ENCODE results near the gene DDX25.

The DDX25 gene

DNA sequence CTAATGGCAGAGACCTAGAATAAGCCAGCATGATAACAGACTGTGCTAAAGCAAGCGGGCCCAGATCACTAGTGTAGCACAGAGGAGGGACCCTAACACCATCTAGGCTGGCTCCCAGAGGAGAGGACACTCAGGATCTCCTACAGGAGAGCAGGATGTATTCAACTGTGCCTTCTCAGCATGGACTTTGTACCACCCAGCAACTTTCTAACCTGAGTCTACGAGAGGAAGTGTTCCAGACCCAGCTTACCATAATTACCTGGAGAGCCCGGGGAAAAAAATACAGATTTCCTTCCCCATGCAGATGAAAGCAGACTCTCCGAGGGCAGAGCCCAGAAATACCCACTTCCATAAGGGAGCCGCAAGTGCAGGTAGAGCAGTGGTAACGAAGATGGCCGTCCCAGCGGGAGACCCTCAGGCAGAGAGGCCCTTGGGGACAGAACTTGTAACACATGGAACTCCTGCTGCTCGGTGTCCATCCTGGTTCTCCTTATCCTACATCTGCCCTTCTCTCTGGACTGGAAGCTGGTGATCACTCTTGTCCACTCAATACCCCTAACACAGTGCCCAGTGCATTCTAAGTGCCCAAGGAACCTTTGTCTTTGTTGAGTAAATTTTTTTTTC is 20.2 kb downstream of the DDX25 start:
- TF ChIP-seq, protein P1, sequence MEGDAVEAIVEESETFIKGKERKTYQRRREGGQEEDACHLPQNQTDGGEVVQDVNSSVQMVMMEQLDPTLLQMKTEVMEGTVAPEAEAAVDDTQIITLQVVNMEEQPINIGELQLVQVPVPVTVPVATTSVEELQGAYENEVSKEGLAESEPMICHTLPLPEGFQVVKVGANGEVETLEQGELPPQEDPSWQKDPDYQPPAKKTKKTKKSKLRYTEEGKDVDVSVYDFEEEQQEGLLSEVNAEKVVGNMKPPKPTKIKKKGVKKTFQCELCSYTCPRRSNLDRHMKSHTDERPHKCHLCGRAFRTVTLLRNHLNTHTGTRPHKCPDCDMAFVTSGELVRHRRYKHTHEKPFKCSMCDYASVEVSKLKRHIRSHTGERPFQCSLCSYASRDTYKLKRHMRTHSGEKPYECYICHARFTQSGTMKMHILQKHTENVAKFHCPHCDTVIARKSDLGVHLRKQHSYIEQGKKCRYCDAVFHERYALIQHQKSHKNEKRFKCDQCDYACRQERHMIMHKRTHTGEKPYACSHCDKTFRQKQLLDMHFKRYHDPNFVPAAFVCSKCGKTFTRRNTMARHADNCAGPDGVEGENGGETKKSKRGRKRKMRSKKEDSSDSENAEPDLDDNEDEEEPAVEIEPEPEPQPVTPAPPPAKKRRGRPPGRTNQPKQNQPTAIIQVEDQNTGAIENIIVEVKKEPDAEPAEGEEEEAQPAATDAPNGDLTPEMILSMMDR (conservative IDR thresholded peaks at IDR 0.05) = no peak
- TF ChIP-seq ZFX (IDR thresholded peaks at IDR 0.05) = no peak
- no peak overlapping the region for H3K27ac ChIP-seq

DNA sequence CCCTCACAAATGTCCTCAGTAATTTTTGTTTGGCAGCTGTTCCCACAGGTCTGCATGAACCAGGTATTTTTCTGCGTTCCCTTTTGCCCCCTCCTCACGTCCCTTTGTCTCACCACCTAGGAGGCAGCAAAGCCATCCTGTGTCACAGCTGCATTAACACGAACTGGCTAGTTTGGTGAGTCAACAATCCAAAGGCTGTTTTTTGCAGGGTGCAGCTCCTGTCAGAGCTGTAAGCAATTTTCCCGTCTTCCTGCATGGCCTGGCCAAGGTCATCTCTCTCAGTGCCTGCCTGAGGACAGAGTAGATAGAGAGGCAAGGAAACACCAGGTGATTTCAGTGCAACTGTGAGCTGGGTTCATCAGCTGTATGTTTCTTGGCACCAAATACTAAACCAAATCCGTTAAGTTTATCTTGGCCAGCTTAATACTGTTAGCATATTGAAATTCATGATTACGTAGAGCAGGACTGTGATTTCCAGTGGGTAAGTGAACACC is 21.0 kb downstream of the DDX25 start:
- TF ChIP-seq ZFX (IDR thresholded peaks at IDR 0.05) = no peak
- TF ChIP-seq, protein P1 (conservative IDR thresholded peaks at IDR 0.05) = no peak
- no peak overlapping the region for H3K27ac ChIP-seq

DNA sequence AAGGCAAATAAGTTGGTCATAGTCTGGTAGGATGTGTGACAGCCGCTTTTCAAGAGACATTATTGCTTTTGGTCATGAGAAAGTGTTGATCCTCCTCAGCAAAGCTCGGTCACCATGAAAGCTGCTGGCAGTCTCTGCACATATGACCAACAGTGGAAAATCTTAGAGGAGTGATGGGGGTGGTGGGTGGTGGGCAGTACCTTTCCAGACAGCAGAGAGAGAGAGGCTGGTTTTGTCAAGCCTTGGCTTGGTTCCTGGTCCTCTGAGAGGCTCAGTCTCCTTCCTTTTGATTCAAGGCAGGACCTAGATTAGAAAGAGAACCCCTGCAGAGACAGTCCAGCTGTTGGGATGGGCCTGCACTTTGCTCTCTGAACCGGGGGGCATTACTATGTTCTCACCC is 21.5 kb downstream of the DDX25 start:
- H3K27ac ChIP-seq = no peak overlapping the region
- TF ChIP-seq, protein P1 (conservative IDR thresholded peaks at IDR 0.05) = no peak
- no peak for TF ChIP-seq ZFX (IDR thresholded peaks at IDR 0.05)

DNA sequence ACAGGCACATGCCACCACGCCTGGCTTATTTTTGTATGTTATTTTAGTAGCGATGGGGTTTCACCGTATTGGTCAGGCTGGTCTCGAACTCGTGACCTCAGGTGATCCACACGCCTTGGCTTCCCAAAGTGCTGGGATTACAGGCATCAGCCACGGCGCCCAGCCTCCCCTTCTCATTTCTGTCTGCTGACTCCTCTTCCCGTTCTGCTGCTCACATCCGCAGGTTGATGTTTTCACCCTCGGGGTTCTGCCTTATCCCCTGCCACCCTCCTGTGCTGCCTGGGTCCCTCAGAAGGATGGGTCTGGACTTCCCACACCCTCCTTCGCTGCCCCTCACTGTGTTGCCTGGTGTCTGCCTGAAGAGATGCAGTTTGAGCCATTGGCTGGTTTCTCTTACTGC is 22.4 kb downstream of the DDX25 start:
- TF ChIP-seq ZFX (IDR thresholded peaks at IDR 0.05) = no peak
- TF ChIP-seq, protein P1 (conservative IDR thresholded peaks at IDR 0.05) = no peak
- no peak overlapping the region for H3K27ac ChIP-seq

DNA sequence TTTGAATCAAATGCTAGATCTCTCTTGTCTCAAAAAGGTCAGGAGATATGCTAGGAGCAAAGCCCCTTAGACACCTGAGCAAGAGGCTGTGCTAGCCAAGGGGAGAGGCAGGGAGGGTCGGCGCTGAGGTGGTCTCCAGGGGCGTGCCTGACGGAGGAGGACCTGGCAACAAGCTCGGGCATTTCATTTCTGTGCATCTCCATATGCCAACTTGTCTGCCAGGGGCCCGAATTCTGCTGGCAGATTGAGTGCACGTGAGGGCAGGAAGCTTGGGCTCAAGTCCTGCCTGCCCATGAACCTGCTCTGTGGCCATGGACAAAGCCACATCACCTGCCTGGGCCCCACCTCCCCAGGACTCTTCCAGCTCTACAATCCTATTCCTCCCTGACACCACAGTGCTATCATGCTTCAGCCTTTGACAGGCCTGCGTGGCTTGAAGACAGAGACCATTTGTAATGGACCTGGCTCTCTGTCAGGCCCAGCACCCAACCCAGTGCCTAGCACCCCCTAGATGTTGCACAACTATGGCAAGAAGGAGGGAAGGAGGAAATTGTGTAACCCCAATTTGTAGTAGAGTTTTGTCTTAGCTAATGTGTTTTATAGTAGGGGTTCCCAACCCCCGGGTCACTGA is 25.3 kb downstream of the DDX25 start:
- TF ChIP-seq ZFX (IDR thresholded peaks at IDR 0.05) = no peak
- TF ChIP-seq, protein P1 (conservative IDR thresholded peaks at IDR 0.05) = no peak
- no peak overlapping the region for H3K27ac ChIP-seq

DNA sequence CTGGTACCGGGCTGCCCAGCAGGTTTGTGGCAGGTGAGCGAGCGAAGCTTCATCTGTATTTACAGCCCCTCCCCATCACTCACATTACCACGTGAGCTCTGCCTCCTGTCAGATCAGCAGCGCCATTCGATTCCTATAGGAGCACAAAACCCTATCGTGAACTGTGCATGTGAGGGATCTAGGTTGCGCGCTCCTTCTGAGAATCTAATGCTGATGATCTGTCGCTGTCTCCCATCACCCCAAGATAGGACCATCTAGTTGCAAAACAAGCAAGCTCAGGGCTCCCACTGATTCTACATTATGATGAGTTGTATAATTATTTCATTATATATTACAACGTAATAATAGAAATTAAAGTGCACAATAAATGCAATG is 25.8 kb downstream of the DDX25 start:
- TF ChIP-seq ZFX (IDR thresholded peaks at IDR 0.05) = no peak
- TF ChIP-seq, protein P1 (conservative IDR thresholded peaks at IDR 0.05) = no peak
- no peak overlapping the region for H3K27ac ChIP-seq

DNA sequence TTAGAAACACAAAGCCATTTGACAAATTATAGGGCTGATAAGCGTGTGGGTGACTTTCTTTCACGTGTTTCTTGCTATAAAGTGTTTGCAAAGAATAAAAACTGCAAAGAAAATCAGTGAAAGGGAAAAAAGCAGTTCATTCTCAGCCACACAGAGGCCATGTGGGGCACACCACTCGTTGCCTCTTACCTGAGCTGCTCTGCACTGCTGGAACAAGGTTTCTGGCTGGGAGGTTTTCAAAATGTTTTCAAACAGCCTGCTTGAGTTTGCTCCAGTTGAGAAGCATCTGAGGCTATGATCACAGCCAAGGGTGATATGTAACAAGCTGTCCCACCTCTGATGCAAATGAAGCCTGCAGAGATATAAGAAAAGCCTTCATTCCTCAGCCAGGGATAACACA is 26.8 kb downstream of the DDX25 start:
- H3K27ac ChIP-seq = no peak overlapping the region
- TF ChIP-seq, protein P1 (conservative IDR thresholded peaks at IDR 0.05) = no peak
- TF ChIP-seq ZFX (IDR thresholded peaks at IDR 0.05) = no peak
